Umbilical cord (tissue), 2 donors: ENCODE measurements around the gene XKR8. TPM values are rescaled to one million over a fixed set of nuclear protein-coding genes. Genes with fewer than 3 reads are reported as not detected.

ENCODE experiments used
- DNase-seq: peaks from one replicate; pipeline ENCODE4 v3.0.0-alpha.2; 2015; ENCODE audit warnings: low spot score
- total RNA-seq: library from RNA; depleted of rRNA; stranded (reverse); fragments of >200 nt; gene quantifications from one replicate; pipeline ENCODE4 v1.2.3, GENCODE V29; 2014; ENCODE audit warnings: low replicate concordance; ENCODE audit not compliant: insufficient read depth

XKR8 gene
- total RNA-seq, 1 donor from 2014 or later: 3.9 TPM

- DNase-seq: no peak
These were observed 3.0 kb upstream of the XKR8 start for GRCh38 chr1:27956761-27957160.

- no peak for DNase-seq
These were observed 2.1 kb upstream of the XKR8 start for GRCh38 chr1:27957655-27958054.

- DNase-seq: no peak
These were observed 1.3 kb upstream of the XKR8 start for GRCh38 chr1:27958513-27958912.

GRCh38 chr1:27960762-27961645 lies 1.2 kb downstream of the XKR8 start:
- DNase-seq: no peak

GRCh38 chr1:27961646-27962221 lies 2.0 kb downstream of the XKR8 start:
- no peak for DNase-seq

GRCh38 chr1:27963393-27963792 lies 3.6 kb downstream of the XKR8 start:
- DNase-seq: no peak

GRCh38 chr1:27966402-27967105 lies 6.8 kb downstream of the XKR8 start:
- DNase-seq: no peak

- no peak for DNase-seq
These were observed 7.5 kb downstream of the XKR8 start for GRCh38 chr1:27967106-27967883.

GRCh38 chr1:27967884-27968466 lies 8.2 kb downstream of the XKR8 start:
- no peak for DNase-seq

GRCh38 chr1:27968692-27969091 lies 8.9 kb downstream of the XKR8 start:
- DNase-seq: no peak

GRCh38 chr1:27970401-27970800 lies 10.6 kb downstream of the XKR8 start:
- DNase-seq: no peak

GRCh38 chr1:27971674-27972073 lies 11.9 kb downstream of the XKR8 start:
- no peak for DNase-seq

- DNase-seq: no peak
These were observed 12.4 kb downstream of the XKR8 start for GRCh38 chr1:27972141-27972540.

GRCh38 chr1:27973771-27974416 lies 14.1 kb downstream of the XKR8 start:
- no peak for DNase-seq

- DNase-seq: no peak
These were observed 14.6 kb downstream of the XKR8 start for GRCh38 chr1:27974417-27974781.

GRCh38 chr1:27979151-27979858 lies 19.5 kb downstream of the XKR8 start:
- peak; percentile 71 for DNase-seq

GRCh38 chr1:27979859-27980201 lies 20.1 kb downstream of the XKR8 start:
- DNase-seq: no peak

GRCh38 chr1:27980216-27980845 lies 20.6 kb downstream of the XKR8 start:
- DNase-seq: peak; percentile 19

GRCh38 chr1:27981145-27981544 lies 21.4 kb downstream of the XKR8 start:
- no peak for DNase-seq
